ENCODE results near the gene TMEM86A.

GRCh38 chr11:18657673-18658072 is 40.9 kb upstream of the TMEM86A start:
- TF ChIP-seq EZH2 (IDR thresholded peaks at IDR 0.05; ENCODE audit: insufficient read depth, poor library complexity, severe bottlenecking): no peak
- no peak for TF ChIP-seq EZH2phosphoT487 (IDR thresholded peaks at IDR 0.05; ENCODE audit: insufficient read depth, low read depth)
